Astrocyte of the spinal cord (primary cell): ENCODE measurements around the gene ATP6V0D1.
A peak's percentile ranks its signal among the peaks of the same experiment; 100 is the strongest.

ENCODE experiments used
- DNase-seq: peaks from one replicate; pipeline ENCODE4 v3.0.0; 2011; ENCODE audit warnings: low read depth, low spot score
- H3K4me3 ChIP-seq: 2 replicates; pipeline ENCODE4 v1.5.1; 2011; ENCODE audit warnings: low read depth, mild to moderate bottlenecking, low read length, moderate library complexity
- CTCF ChIP-seq: IDR thresholded peaks from 2 replicates; pipeline ENCODE4 v1.5.1; 2012; ENCODE audit warnings: low read depth, mild to moderate bottlenecking, low read length, inconsistent platforms
- in situ Hi-C: cut with HindIII; loops from 2 replicates; pipeline ENCODE4 v1.10.0; 2017; ENCODE audit warnings: low sequenced_read_pairs

The ATP6V0D1 gene

DNA sequence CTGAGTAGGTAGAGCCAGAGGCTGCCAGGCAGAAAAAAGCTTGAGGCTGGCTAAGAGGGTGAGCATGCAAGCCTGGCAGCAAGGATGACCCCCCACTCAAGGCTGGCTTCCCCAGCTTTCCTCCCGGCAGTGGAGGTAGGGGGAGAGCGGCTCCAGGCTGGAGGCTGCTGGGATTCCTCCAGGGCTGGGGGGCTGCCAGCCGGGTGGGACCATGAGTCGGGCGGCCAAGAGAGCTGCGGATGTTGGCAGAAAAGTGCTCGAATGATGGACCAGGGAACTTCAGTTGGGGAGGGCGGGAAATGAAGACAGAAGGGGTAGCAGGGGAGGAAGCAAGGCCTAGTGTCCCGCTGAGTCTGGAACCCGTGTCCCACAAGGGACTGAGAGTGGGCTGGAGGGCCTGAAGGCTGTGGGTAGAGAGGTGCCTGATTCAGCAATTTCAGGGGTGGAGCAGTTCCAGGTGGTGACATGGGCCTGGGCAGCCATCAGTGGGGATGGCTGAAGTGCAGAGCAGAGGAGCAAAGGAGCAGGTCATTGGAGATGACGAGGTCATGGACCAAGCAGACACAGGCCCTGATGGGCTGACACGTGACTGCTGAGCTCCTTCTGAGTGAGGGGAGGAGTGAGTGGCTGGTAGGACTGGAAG is 29.8 kb downstream of the ATP6V0D1 start:
- H3K4me3 ChIP-seq = no peak overlapping the region
- no peak for DNase-seq
- no peak for TF ChIP-seq CTCF
- in situ Hi-C loops = no loop called here

DNA sequence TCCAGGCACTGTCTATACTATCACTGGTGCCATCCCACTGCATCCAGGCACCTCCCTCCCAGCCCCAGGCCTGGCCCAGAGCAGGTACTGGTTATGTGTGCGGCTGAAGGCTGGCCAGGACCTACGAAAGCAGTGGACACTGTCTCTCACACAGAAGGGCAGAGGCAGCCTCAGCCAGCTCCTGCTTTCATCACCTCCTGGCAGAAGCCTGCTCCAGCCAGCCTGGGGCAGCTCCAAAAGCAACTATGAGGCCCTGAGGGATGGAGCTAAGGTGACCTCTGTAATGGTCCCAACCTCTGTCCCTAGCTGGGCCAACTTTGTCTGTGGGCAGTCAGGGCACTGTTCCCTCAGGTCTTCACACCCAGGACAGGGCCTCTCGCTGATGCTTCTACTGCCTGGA is 31.2 kb downstream of the ATP6V0D1 start:
- TF ChIP-seq CTCF = no peak
- in situ Hi-C loops = no loop called here
- no peak for DNase-seq
- H3K4me3 ChIP-seq = no peak overlapping the region

DNA sequence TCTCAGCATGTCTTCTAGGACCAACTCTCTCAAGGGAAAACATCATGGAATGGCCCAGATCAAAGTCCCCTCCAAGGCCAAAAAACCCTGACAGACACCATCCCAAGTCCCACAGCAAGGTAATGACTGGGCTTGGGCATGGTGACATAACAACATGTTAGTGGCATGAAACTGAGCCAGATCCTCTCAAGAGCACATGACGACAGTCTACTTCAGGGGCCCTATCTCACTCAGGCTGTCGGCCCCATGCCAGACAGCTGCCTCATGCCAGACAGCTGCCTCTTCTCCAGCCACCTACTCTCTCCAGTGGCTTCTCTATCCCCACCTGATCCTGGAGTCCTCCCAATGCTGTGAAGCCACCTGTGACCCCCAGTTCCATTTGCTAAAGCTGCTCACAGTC is 31.6 kb downstream of the ATP6V0D1 start:
- no peak for DNase-seq
- H3K4me3 ChIP-seq = no peak overlapping the region
- no peak for TF ChIP-seq CTCF
- in situ Hi-C loops = no loop called here

DNA sequence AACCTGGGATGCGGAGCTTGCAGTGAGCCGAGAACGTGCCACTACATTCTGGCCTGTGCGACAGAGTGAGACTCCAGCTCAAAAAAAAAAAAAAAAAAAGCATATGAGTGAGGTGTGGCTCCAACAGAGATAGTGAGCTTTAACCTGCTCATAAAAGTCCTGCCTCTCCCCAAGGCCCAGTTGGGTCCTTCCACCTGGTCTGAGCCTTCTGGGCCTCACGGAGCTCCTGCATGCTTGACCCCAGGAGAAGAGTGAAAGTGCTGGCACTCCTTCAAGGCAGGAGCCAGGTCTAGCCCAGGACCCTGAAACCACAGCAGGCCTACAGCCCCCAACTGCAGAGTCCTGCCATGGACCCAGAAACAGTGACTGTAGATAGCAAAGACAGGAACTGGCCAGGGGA is 32.4 kb downstream of the ATP6V0D1 start:
- no peak for DNase-seq
- no peak overlapping the region for H3K4me3 ChIP-seq
- in situ Hi-C loops = no loop called here
- TF ChIP-seq CTCF = no peak

- in situ Hi-C loops = no loop called here
- TF ChIP-seq CTCF = peak; percentile 45
- DNase-seq = no peak
- no peak overlapping the region for H3K4me3 ChIP-seq
These were observed 33.4 kb downstream of the ATP6V0D1 start for GRCh38 chr16:67447508-67448076.

GRCh38 chr16:67446968-67447507 is 33.9 kb downstream of the ATP6V0D1 start:
- no peak for DNase-seq
- in situ Hi-C loops = no loop called here
- H3K4me3 ChIP-seq = no peak overlapping the region
- TF ChIP-seq CTCF = no peak
